BLaER1 treated with 17β-estradiol and CSF1 and Interleukin-3, amounts not matched to agents 10 nM and 100 nM (cell line): ENCODE data around the gene KRT74.

ENCODE experiments used
- H3K27ac ChIP-seq, 11 experiments: shearing (Covaris generic); formaldehyde crosslinking; 2 replicates each; pipeline ENCODE4 v1.8.1; 2022
- H3K27me3 ChIP-seq, 11 experiments: shearing (Covaris generic); formaldehyde crosslinking; 2 replicates each; pipeline ENCODE4 v1.8.1; 2022
- H3K36me3 ChIP-seq, 11 experiments: shearing (Covaris generic); formaldehyde crosslinking; 2 replicates each; pipeline ENCODE4 v1.8.1; 2022
- H3K4me1 ChIP-seq, 10 experiments: shearing (Covaris generic); formaldehyde crosslinking; 2 replicates each; pipeline ENCODE4 v1.8.1; 2022
- H3K4me2 ChIP-seq, 11 experiments: shearing (Covaris generic); formaldehyde crosslinking; 2 replicates each; pipeline ENCODE4 v1.8.1; 2022
- H3K4me3 ChIP-seq, 10 experiments: shearing (Covaris generic); formaldehyde crosslinking; 2 replicates each; pipeline ENCODE4 v1.8.1; 2022
- H3K9ac ChIP-seq, 11 experiments: shearing (Covaris generic); formaldehyde crosslinking; 2 replicates each; pipeline ENCODE4 v1.8.1; 2022
- H3K9me3 ChIP-seq, 11 experiments: shearing (Covaris generic); formaldehyde crosslinking; replicated peaks in 1 of 11; 2 replicates each; pipeline ENCODE4 v1.8.1; 2022
- H4K20me1 ChIP-seq, 11 experiments: shearing (Covaris generic); formaldehyde crosslinking; 2 replicates each; pipeline ENCODE4 v1.8.1; 2022
- Cebpa-rat ChIP-seq, 11 experiments: shearing (Covaris generic); IDR thresholded peaks; 2 replicates each; pipeline ENCODE4 v1.8.1; 2022

The KRT74 gene

DNA sequence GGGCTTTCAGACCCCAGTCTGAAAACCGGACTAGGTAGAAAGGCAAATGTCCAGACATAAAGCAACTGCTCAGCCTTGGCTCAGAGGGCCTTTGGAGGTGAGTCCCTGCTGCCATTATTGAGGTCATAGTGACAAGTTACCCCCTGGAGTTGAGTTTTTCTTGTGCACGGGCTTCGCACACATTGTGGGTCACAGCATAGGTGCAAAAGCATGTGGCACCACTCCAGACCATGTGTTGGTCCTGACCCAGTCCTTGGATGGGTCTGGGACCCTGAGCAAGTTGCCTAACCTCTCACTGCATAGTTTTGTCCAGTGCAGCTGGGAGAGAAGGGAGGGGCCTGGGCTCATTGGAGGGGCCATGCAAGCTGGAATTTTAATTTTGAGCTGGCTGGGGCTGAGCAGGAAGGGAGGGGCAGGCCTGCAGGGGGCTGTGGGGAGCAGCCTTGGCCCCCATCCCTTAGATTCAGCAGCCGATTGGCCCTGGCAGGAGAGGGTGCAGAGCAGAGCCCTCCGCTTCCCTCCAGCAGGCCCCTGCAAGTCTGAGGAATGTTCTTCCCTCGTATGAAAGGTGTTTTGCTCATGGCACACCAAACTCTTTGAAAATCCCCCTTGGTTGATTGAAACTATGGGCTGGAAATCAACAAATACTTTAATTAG is 49.3 kb downstream of the KRT74 start:
- Histone ChIP-seq H3K9ac (no peak overlapping the region), H3K9me3 (no peaks in the 10 kb centered on the region), H3K4me2 (no peak overlapping the region), H3K4me1 (peaks cover 0 to 17% (median 8%) of the 10 kb centered on the region in 10 experiments; a peak in 8 of 20 replicates), H3K4me3 (no peak overlapping the region), H3K27me3 (no peaks in the 10 kb centered on the region), H3K36me3 (no peaks in the 10 kb centered on the region), H4K20me1 (no peaks in the 10 kb centered on the region; a peak in 1 of 22 replicates), H3K27ac (no peak overlapping the region)
- TF ChIP-seq Cebpa-rat (IDR thresholded peaks at IDR 0.05): no peak

DNA sequence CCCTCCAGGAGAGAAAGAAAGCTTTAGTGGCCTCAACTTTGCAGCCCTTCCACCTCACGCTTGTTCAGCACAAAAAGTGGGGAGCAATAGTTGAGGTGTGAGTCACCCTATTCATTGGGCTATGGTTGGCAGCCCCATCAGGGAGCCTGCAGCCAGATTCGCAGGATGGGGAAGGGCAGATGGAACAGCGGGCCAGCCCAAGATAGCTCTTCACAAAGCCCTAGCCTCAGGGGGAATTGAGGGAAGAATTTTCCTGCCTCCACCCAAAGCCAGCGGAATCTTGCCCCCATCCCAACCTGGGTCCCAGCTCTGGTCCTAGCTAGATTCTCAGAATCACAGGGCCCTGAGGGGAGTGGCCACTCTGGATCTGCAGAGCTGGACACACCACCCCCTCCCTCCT is 49.8 kb downstream of the KRT74 start:
- H3K27ac ChIP-seq: no peak overlapping the region
- no peaks in the 10 kb centered on the region for H3K27me3 ChIP-seq
- TF ChIP-seq Cebpa-rat (IDR thresholded peaks at IDR 0.05): no peak
- H3K9ac ChIP-seq: no peak overlapping the region
- H3K4me2 ChIP-seq: no peak overlapping the region
- no peaks in the 10 kb centered on the region; a peak in 1 of 22 replicates for H4K20me1 ChIP-seq
- H3K9me3 ChIP-seq: no peaks in the 10 kb centered on the region
- no peaks in the 10 kb centered on the region for H3K36me3 ChIP-seq
- H3K4me3 ChIP-seq: no peak overlapping the region
- peaks cover 0 to 17% (median 8%) of the 10 kb centered on the region in 10 experiments; a peak in 8 of 20 replicates for H3K4me1 ChIP-seq

DNA sequence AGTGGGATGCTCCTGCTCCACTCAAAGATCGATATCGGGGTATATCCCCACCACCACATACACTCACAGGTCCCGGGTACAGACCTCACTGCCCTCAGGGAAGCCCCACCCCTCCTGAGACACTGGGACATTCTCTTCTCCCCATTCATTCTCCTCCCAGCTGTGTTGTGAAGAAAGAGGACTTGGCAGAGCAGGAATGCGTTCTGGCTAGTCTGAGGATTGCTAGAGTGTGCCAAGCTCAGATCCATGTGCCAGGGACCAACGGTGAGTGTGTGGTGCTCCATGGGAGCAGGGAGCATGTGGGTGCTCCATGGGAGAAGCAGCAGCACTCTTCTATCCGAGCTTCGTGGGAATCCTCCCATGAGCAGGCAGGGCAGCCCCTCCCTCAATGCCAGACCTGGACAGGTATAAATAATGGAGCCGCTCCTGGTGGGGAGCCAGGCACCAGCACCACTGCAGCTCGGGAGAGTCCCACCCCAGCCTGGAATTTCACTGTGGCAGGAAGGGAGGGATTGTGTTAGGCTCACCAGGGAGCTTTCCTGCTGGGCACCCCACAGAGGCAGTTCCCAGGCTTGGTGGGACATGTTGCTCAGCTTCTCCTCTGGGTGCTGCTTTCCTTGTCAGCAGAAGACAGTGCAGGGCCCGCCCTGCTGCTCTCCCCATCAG is 51.2 kb downstream of the KRT74 start:
- Histone ChIP-seq H3K4me2 (no peak overlapping the region), H3K9ac (no peak overlapping the region), H4K20me1 (no peaks in the 10 kb centered on the region; a peak in 1 of 22 replicates), H3K27ac (no peak overlapping the region), H3K4me3 (no peak overlapping the region), H3K36me3 (no peaks in the 10 kb centered on the region), H3K9me3 (no peaks in the 10 kb centered on the region), H3K4me1 (peaks cover 0 to 12% (median 3%) of the 10 kb centered on the region in 10 experiments; a peak in 7 of 20 replicates), H3K27me3 (no peaks in the 10 kb centered on the region)
- no peak for TF ChIP-seq Cebpa-rat (IDR thresholded peaks at IDR 0.05)

DNA sequence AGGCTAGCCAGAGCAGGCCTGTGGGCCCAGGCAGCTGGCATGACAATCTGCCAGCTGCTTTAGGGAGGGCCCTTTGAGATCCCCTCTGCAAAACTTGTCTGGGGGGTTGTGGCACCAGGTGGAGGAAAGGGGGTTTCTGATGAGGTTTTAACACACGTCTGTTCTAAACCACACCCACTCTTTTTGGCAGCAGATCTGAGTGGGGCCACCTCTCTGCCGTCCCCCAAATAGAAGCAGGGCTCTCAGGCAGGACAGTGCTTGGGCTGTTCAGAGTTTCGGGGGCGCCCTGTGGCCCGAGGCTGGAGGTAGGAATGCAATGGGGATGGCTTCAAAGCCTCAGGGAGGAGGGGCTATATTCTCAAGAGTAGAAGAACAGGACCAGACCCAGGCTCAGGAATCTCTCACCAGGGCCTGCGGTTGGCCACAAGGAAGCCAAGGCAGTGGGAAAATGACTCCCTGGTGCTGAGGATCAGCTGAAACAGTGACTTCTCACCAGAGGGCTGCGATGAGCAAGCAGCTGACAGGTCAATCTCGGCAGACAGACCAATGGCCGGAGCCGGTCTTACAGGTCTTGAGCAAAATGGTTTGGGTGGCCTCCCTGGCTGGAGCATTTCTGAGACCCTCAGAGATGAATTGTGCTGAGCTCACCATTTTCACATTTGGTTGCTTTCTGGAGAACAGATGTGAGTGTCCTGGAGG is 51.9 kb downstream of the KRT74 start:
- Histone ChIP-seq H3K4me3 (no peak overlapping the region), H3K9ac (no peak overlapping the region), H3K27me3 (no peaks in the 10 kb centered on the region), H3K4me2 (no peak overlapping the region), H3K27ac (no peak overlapping the region), H3K4me1 (peaks cover 0 to 5% (median 0%) of the 10 kb centered on the region in 10 experiments; a peak in 2 of 20 replicates), H3K9me3 (no peaks in the 10 kb centered on the region), H4K20me1 (no peaks in the 10 kb centered on the region; a peak in 1 of 22 replicates), H3K36me3 (no peaks in the 10 kb centered on the region)
- no peak for TF ChIP-seq Cebpa-rat (IDR thresholded peaks at IDR 0.05)

DNA sequence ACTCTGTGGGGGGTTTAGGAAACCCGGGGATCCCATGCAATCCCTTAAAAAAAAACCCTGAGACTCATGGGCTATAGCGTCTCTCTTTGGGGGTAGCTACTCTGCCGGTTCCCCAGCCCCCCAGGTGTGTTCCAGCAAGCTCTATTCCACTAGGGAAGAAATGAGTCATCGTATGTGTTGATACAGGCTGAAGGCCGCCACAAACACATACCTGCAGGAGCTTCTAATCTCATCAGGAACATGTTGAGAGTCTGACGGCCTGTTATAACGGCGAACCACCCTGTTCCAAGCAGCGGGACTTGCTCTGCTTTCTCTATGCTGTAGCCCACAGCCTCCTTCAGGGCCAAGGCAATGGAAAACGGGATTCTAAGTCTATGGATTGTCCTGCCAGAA is 52.5 kb downstream of the KRT74 start:
- no peak overlapping the region for H3K4me3 ChIP-seq
- H3K9me3 ChIP-seq: no peaks in the 10 kb centered on the region
- H3K9ac ChIP-seq: no peak overlapping the region
- H4K20me1 ChIP-seq: no peaks in the 10 kb centered on the region; a peak in 1 of 22 replicates
- H3K36me3 ChIP-seq: no peaks in the 10 kb centered on the region
- TF ChIP-seq Cebpa-rat (IDR thresholded peaks at IDR 0.05): no peak
- no peaks in the 10 kb centered on the region for H3K27me3 ChIP-seq
- H3K4me1 ChIP-seq: no peaks in the 10 kb centered on the region; a peak in 1 of 20 replicates
- no peak overlapping the region for H3K4me2 ChIP-seq
- H3K27ac ChIP-seq: no peak overlapping the region

DNA sequence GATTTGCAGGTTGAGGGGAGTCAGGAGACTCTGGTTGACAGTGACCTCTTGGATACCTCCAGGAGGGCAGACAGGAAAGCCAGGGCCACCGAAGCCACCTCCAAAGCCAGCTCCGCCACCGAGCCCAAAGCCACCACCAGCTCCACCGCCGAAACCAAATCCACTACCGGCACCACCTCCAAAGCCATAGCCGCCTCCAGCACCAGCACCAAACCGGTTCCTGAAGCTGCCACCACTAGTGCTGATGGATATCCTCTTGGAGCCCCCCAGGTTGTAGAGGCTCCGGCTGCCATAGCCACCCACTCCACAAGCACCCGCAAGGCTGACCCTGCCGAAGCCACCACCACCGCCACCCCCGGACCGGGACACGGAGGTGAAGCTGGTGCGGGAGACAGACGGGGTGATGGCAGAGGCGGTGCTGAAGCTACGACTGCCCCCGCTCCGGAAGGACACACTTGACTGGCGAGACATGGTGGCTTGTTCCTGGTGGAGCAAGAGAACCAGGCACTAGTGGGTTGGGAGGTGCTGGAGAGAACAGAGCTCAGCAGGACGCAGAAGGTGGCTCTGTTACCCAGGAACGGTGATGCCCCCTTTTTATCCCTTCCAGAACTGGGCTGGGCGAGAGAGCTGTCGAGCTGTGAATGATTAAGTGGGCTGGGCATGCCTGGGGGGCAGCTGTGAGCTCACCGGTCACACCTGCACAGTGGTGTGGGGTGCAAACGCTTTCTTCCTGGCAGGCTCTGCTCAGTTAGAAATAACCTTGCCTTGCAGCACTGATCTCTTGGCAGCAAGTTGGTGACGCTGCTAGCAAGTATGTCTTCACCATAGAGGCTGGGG is 53.6 kb downstream of the KRT74 start, which contains the start of gene KRT5:
Gene KRT5, minus strand, starts transcription at position 569 of the 837 bp plus-strand sequence. Its CDS starts 98 bp downstream, at position 471.
- Histone ChIP-seq H3K9me3 (no peaks in the 10 kb centered on the region), H3K36me3 (no peaks in the 10 kb centered on the region), H3K9ac (no peak within 1 kb of the TSS), H3K4me3 (no peak within 1 kb of the TSS), H3K27ac (no peak within 1 kb of the TSS), H3K27me3 (no peaks in the 10 kb centered on the region), H4K20me1 (no peaks in the 10 kb centered on the region; a peak in 1 of 22 replicates), H3K4me1 (peaks cover 0 to 3% (median 0%) of the 10 kb centered on the region in 10 experiments; a peak in 1 of 20 replicates), H3K4me2 (no peak within 1 kb of the TSS)
- no peak for TF ChIP-seq Cebpa-rat (IDR thresholded peaks at IDR 0.05)

DNA sequence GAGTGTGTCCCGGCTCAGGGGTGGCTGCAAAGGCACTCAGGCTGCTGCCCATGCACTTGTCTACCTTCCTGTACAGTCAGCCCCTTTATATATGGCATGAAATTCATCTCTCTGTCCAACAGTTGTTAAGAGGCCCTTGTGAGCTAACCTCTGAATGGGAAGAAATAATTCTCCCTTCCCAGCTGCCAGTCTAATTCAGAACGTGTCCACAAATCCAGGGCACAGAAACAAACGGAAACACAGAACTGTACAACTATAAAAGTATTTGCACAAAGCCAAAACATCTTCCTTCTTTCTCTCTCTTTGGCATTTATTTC is 54.3 kb downstream of the KRT74 start:
- Histone ChIP-seq H3K27me3 (no peaks in the 10 kb centered on the region), H3K9ac (no peak overlapping the region), H3K4me2 (no peak overlapping the region)

DNA sequence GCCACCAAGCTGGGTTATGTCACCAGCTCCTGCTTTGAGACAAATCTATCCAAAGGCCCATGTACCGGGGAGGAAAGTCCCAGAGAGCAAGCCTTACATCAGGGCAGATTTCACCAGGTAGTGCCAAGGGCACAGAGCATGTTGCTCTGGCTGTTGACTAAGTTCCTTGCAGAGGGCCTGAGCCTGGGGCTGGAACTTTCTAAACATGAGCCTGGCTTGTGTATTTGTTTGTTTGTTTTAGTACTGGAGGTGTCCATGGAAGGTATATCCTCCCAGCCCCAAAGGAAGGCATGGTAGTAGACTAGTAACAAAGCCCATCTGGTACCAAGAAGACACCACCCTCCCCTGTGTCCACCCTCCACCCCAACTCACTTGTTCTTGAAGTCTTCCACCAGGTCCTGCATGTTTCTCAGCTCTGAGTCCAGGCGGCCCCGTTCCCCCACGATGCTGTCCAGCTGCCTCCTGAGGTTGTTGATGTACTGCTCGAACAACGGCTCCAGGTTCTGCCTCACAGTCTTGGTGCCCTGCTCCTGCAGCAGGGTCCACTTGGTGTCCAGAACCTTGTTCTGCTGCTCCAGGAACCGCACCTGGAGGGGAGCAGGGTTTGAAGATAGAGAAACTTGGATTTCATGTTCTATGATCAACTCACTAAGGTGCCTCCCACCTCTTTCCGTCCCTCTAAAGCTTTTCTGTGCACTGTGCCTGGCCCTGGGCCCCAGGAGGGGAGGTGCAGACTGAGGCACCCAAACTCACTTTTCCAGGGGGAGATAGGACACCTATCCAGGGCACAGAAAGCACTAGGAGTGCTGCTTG is 54.9 kb downstream of the KRT74 start:
- H3K27me3 ChIP-seq: no peaks in the 10 kb centered on the region
- peaks cover 0 to 3% (median 0%) of the 10 kb centered on the region in 10 experiments; a peak in 1 of 20 replicates for H3K4me1 ChIP-seq
- H3K9ac ChIP-seq: no peak overlapping the region
- no peak overlapping the region for H3K4me2 ChIP-seq
- no peak overlapping the region for H3K27ac ChIP-seq
- no peak for TF ChIP-seq Cebpa-rat (IDR thresholded peaks at IDR 0.05)
- H4K20me1 ChIP-seq: no peaks in the 10 kb centered on the region; a peak in 1 of 22 replicates
- H3K4me3 ChIP-seq: no peak overlapping the region
- H3K36me3 ChIP-seq: no peaks in the 10 kb centered on the region
- H3K9me3 ChIP-seq: no peaks in the 10 kb centered on the region

More for the DNA sequence above, 54.3 kb downstream of the KRT74 start:
- Histone ChIP-seq H3K9me3 (no peaks in the 10 kb centered on the region), H3K4me1 (peaks cover 0 to 3% (median 0%) of the 10 kb centered on the region in 10 experiments; a peak in 1 of 20 replicates), H3K27ac (no peak overlapping the region), H3K36me3 (no peaks in the 10 kb centered on the region), H3K4me3 (no peak overlapping the region), H4K20me1 (no peaks in the 10 kb centered on the region; a peak in 1 of 22 replicates)
- TF ChIP-seq Cebpa-rat (IDR thresholded peaks at IDR 0.05): no peak
